Measurements from ENCODE around the gene PARVB. TPM values are rescaled to one million over a fixed set of nuclear protein-coding genes. Genes with fewer than 3 reads are reported as not detected.

The PARVB gene
- total RNA-seq, 2 experiments from 2014 or later: 39.4 to 41.0 TPM

DNA sequence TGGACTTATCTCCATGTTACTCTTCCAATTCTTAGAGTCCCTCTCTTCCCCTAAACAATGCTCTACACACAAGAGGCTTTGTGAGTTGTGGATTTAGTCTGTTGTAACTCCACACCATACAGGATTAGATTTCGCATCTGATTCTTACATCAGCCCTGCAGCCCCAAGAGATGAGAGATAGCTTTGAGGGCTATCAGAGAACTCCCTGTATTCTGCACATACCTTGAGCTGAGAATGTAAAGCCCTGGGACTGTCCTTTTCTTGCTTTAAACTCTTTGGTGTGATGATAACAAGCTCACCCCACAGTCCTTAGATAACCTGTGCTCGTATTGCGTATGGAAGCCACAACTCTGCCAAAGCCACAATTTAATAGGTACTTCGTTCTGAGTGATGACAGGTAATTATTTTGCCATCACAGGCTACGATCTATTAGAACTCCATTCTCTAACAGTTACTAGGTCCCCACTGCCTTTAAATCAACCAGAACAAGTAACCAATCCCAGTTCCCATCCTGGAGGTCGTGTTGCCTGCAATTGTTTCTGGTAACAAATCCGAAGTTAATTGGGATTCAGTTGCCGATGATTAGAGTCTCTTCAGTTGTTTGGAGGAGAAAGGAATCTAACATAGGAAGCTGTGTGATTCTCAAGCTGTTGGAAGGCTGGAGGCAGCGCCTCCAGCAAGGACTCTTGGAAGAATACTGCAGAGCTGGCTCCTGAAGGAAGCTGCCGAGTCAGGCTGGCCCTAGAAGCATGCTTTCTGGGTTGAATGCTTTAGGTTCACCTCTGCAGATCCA is 155.3 kb downstream of the PARVB start:
- Mint-ChIP-seq H3K4me3 (no peak overlapping the region), H3K27me3 (ENCODE audit: low read depth) (peaks cover 10% of the 10 kb centered on the region), H3K4me1 (ENCODE audit: low read depth) (peaks cover 30% of the 10 kb centered on the region), H3K9me3 (ENCODE audit: insufficient read depth) (no peaks in the 10 kb centered on the region), H3K36me3 (ENCODE audit: low read depth) (peaks cover 13% of the 10 kb centered on the region), H3K27ac (no peak overlapping the region)
- DNase-seq (no peak), ATAC-seq (no peak)
- CTCF ChIA-PET: interaction anchor here (0.9 kb wide), 1 partner anchor 94 kb away, joined by 3 read pairs; no protein-coding TSS in a partner anchor
- POLR2A ChIA-PET: interaction anchor here (1.5 to 5.4 kb wide), 2 partner anchors 14 to 21 kb away, joined by 3 to 53 read pairs; no protein-coding TSS in a partner anchor

DNA sequence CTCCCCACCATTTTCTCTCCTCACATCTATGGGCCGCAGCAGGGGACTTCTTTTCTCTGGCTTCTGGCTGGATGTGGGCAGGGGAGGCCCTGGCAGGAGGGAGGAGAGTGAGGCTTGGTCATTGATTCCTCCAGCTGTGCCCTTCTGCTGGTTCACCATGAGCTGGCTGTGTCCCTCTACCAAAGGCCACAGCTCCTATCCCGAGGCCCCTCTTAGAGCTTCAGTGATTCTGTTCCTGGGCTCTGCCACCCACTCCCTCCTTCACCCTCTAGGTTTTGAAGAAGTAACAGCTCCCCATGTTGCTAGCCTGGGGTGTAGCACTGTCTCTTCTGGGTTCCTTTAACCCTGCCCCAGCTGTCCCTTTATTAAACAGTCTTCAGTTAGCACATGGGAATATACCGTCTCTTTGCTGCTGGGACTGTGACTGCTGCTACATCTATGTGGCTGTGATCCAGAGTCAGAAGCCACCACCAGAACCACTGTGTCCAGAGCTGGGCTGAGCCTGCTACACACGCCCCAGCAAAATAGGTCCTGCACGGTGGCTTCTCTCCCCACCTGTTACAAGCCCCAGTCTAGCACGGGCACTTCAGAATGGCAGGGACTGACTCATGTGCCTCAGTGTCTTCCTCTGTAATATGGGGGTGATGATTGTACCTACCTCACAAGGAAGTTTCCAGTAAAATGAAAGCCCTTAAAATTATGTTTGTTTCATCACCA is 156.0 kb downstream of the PARVB start:
- H3K4me3 Mint-ChIP-seq: peak overlapping the region; percentile 95
- peaks cover 19% of the 10 kb centered on the region for H3K36me3 Mint-ChIP-seq (ENCODE audit: low read depth)
- H3K9me3 Mint-ChIP-seq (ENCODE audit: insufficient read depth): no peaks in the 10 kb centered on the region
- peak overlapping the region; percentile 92 for H3K27ac Mint-ChIP-seq
- peaks cover 10% of the 10 kb centered on the region for H3K27me3 Mint-ChIP-seq (ENCODE audit: low read depth)
- DNase-seq (no peak), ATAC-seq (no peak)
- CTCF ChIA-PET: interaction anchor here (0.9 to 2.1 kb wide), 2 partner anchors 94 to 98 kb away, joined by 3 to 11 read pairs; no protein-coding TSS in a partner anchor
- peaks cover 32% of the 10 kb centered on the region for H3K4me1 Mint-ChIP-seq (ENCODE audit: low read depth)
- POLR2A ChIA-PET: interaction anchor here (0.7 to 5.4 kb wide), 7 partner anchors 8 to 484 kb away, joined by 3 to 53 read pairs (median 7); partner anchors contain the start of gene SAMM50

DNA sequence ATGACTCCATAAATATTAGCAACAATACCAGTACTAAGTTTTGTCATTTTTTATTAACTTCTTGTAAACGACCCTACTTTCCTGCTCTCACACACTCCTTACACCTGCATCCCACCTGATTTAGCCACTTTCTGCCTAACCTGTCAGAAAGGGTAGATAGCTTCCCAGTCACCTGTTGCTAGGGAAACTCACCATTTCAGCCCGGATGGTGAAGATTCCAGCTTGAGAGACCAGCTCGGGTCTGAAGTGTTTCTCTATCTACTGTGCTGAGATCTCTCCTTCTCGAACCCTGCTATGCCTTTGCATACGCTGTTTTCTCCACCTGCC is 156.6 kb downstream of the PARVB start, which contains the start of gene PARVG:
Gene PARVG (plus strand): TSS at position 220 of the 327 bp plus-strand sequence. CDS start 2,405 bp downstream, outside the sequence.
- H3K27ac Mint-ChIP-seq: peak within 1 kb of the TSS; percentile 92
- DNase-seq: peak; percentile 72
- H3K27me3 Mint-ChIP-seq (ENCODE audit: low read depth): peaks cover 10% of the 10 kb centered on the region
- ChIA-PET POLR2A (interaction anchor here (0.6 to 5.4 kb wide), 11 partner anchors 8 to 483 kb away, joined by 3 to 53 read pairs (median 4); partner anchors contain the start of gene SAMM50), CTCF (interaction anchor here (0.8 to 2.1 kb wide), 5 partner anchors 11 to 187 kb away, joined by 3 to 11 read pairs (median 5); no protein-coding TSS in a partner anchor)
- peak within 1 kb of the TSS; percentile 95 for H3K4me3 Mint-ChIP-seq
- no peaks in the 10 kb centered on the region for H3K9me3 Mint-ChIP-seq (ENCODE audit: insufficient read depth)
- H3K36me3 Mint-ChIP-seq (ENCODE audit: low read depth): peaks cover 23% of the 10 kb centered on the region
- peaks cover 32% of the 10 kb centered on the region for H3K4me1 Mint-ChIP-seq (ENCODE audit: low read depth)
- peak; percentile 30 for ATAC-seq

DNA sequence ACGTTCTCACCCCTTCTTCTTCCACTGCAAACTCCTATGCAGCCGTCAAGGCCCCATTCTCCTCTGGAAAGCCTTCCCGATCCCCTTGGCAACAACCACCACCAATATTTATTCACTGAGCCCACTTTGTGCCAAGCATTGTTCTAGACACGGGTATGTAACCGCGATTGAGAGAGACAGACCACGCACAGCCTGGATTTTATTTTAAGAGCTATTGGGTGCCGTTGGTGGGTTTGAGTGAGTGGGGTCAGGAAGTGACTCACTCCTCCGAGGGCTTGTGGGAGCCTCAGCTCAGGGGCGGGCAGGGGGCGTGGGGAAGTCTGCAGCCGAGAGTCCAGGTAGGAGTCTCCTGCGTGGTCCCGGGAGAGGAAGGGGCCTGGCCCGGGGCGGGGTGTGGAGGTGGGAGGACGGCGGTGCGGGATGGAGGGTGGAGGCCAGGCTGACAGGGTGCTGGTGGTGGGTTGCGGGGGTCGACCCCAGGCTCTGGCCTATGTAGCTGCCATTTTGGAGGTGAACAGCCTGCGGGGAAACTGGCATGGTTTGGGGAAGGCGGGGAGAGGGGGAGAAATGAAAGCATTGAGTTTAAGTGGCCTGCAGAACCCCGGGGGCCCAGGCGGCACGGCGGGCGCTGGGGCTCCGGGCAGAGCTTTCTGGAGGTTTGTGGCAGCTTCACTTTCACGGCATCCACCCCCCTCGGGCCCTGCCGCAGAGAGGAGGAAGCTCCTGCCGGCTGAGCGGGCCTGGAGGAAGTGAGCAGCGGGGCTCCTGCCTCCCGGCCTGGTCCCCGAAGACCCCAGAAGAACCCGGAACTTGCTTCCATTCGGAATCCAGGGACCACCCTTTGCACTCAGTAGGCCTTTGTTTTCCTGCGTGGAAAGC is 157.2 kb downstream of the PARVB start:
- ATAC-seq (peak; percentile 70), DNase-seq (peak; percentile 81)
- H3K36me3 Mint-ChIP-seq (ENCODE audit: low read depth): peaks cover 25% of the 10 kb centered on the region
- peaks cover 32% of the 10 kb centered on the region for H3K4me1 Mint-ChIP-seq (ENCODE audit: low read depth)
- H3K27me3 Mint-ChIP-seq (ENCODE audit: low read depth): peaks cover 10% of the 10 kb centered on the region
- peak overlapping the region; percentile 92 for H3K27ac Mint-ChIP-seq
- H3K4me3 Mint-ChIP-seq: peak overlapping the region; percentile 95
- no peaks in the 10 kb centered on the region for H3K9me3 Mint-ChIP-seq (ENCODE audit: insufficient read depth)
- ChIA-PET CTCF (interaction anchor here (0.7 to 2.1 kb wide), 6 partner anchors 9 to 188 kb away, joined by 3 to 11 read pairs (median 4); no protein-coding TSS in a partner anchor), POLR2A (interaction anchor here (0.6 to 5.4 kb wide), 16 partner anchors 9 to 1310 kb away, joined by 3 to 53 read pairs (median 3); partner anchors contain the start of gene SAMM50)

DNA sequence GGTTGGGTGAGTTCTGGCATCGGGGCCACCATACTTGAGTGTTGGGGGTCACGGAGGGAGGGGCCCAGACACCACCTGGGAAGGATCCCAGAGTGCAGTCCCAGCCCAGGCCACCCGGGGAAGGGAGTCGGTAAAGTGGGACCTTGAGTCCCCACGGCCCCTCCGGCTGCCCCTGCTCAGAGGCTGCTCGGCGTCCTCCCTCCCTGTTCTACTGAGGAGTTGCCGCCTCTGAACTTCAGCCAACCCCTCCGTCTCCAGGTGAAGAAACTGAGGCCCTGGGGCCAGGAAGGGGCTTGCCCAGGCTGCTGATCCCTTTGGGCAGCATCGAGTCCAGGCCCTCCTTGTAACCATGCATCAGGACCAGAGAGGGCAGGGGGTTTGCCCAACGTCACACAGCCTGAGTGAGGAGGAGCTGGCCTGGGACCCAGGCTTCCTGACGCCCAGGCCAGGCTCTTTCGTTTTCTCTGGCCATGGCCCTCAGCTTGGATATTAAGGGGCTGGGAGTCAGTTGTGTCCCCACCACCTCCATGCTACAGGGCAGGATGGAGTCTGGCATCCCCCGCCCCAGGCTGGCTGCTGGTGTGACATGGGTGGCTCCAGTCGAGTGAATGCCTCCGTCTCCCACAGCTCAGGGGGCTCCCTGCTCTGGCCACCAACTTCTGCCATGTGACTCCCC is 157.9 kb downstream of the PARVB start:
- POLR2A ChIA-PET: interaction anchor here (0.6 to 5.4 kb wide), 10 partner anchors 10 to 1063 kb away, joined by 3 to 53 read pairs (median 4); partner anchors contain the start of gene SAMM50
- peaks cover 34% of the 10 kb centered on the region for H3K4me1 Mint-ChIP-seq (ENCODE audit: low read depth)
- CTCF ChIA-PET: interaction anchor here (1.0 to 2.1 kb wide), 4 partner anchors 96 to 189 kb away, joined by 3 to 11 read pairs (median 5); no protein-coding TSS in a partner anchor
- H3K36me3 Mint-ChIP-seq (ENCODE audit: low read depth): peaks cover 27% of the 10 kb centered on the region
- H3K9me3 Mint-ChIP-seq (ENCODE audit: insufficient read depth): no peaks in the 10 kb centered on the region
- peak overlapping the region; percentile 95 for H3K4me3 Mint-ChIP-seq
- H3K27ac Mint-ChIP-seq: peak overlapping the region; percentile 92
- ATAC-seq (peak; percentile 38), DNase-seq (peak; percentile 48)
- peaks cover 9% of the 10 kb centered on the region for H3K27me3 Mint-ChIP-seq (ENCODE audit: low read depth)

DNA sequence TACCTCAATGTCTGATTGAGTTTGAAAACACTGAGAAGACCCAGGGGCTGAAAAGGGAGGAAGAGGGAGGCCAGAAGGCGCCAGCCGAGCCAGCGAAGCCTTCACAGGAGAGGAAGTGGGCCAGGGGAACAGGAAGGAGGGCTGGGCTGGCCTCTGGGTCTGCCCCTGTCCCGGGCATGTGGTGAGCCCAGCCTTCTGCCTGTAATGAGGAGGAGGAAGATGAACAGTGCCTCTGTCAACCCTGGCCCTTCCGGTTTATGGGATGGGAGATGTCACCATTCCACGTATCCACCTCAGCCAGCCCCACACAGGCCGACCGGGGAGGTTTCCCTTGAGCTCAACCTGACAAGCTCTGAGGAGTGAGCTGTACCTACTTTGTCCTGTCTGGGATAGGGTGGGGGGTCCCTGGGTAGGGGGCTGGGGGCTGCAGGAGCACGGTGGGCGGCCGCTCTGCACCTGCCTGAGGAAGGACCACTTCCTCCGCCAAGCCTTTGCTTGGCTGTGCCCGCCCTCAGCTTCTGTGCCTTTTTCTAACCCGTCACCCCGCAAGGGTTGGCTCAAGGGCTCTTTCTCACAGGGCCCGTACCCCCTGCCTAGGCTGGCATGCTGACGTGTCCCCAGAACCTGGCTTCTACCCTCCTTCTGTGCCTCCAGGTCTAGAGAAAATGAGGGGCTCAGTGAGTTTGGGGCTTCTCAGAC is 158.6 kb downstream of the PARVB start:
- Mint-ChIP-seq H3K36me3 (ENCODE audit: low read depth) (peaks cover 31% of the 10 kb centered on the region), H3K27ac (peak overlapping the region; percentile 92), H3K4me1 (ENCODE audit: low read depth) (peaks cover 38% of the 10 kb centered on the region), H3K27me3 (ENCODE audit: low read depth) (peaks cover 5% of the 10 kb centered on the region), H3K9me3 (ENCODE audit: insufficient read depth) (no peaks in the 10 kb centered on the region), H3K4me3 (peak overlapping the region; percentile 95)
- ATAC-seq (peak; percentile 60), DNase-seq (peak; percentile 78)
- CTCF ChIA-PET: interaction anchor here (1.0 to 1.1 kb wide), 2 partner anchors 97 to 189 kb away, joined by 3 read pairs; no protein-coding TSS in a partner anchor
- POLR2A ChIA-PET: interaction anchor here (0.6 to 5.4 kb wide), 6 partner anchors 10 to 228 kb away, joined by 3 to 53 read pairs (median 7); partner anchors contain the start of gene SAMM50

DNA sequence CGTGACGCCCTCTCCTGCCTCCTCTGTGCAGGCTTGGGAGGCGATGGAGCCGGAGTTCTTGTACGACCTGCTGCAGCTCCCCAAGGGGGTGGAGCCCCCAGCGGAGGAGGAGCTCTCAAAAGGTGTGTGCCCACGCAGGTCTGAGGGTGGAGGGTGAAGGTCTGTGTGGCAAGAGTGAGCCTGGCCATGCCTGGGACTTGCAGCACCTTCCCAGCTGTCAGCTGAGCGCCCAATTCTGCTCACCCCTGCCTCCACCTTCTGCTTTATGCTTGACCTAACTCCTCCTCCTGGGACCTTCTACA is 159.1 kb downstream of the PARVB start:
- ChIA-PET POLR2A (interaction anchor here (0.6 to 5.4 kb wide), 5 partner anchors 10 to 228 kb away, joined by 3 to 53 read pairs (median 5); partner anchors contain the start of gene SAMM50), CTCF (interaction anchor here (1.0 to 1.1 kb wide), 2 partner anchors 97 to 190 kb away, joined by 3 read pairs; no protein-coding TSS in a partner anchor)
- peak overlapping the region; percentile 92 for H3K27ac Mint-ChIP-seq
- no peak for ATAC-seq
- H3K4me3 Mint-ChIP-seq: peak overlapping the region; percentile 95
- no peaks in the 10 kb centered on the region for H3K9me3 Mint-ChIP-seq (ENCODE audit: insufficient read depth)
- peaks cover 5% of the 10 kb centered on the region for H3K27me3 Mint-ChIP-seq (ENCODE audit: low read depth)
- peak; percentile 31 for DNase-seq
- H3K4me1 Mint-ChIP-seq (ENCODE audit: low read depth): peaks cover 38% of the 10 kb centered on the region
- H3K36me3 Mint-ChIP-seq (ENCODE audit: low read depth): peaks cover 31% of the 10 kb centered on the region

DNA sequence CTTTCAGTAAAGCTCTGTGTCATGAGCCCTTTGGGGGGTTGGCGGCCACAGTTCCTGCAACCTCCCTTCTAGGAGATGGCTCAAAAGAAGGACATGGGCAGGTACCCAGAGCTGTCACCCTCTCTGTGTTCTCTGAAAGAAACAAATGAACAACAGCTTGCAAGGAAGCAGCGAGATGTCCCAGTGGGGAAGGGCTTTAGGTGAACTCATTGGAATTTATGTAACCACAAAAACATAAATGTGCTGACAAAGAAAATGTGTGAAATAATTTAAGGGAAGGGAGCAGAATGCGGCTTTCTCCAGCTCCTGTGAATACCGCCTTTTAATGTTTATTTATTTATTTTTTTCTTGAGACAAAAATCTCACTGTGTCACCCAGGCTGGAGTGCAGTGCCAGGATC is 159.9 kb downstream of the PARVB start:
- Mint-ChIP-seq H3K27me3 (ENCODE audit: low read depth) (peaks cover 5% of the 10 kb centered on the region), H3K27ac (no peak overlapping the region), H3K9me3 (ENCODE audit: insufficient read depth) (no peaks in the 10 kb centered on the region), H3K4me3 (no peak overlapping the region), H3K36me3 (ENCODE audit: low read depth) (peaks cover 31% of the 10 kb centered on the region), H3K4me1 (ENCODE audit: low read depth) (peaks cover 38% of the 10 kb centered on the region)
- CTCF ChIA-PET: interaction anchor here (1.0 kb wide), 1 partner anchor 102 kb away, joined by 5 read pairs; no protein-coding TSS in a partner anchor
- ATAC-seq (no peak), DNase-seq (no peak)
- POLR2A ChIA-PET: interaction anchor here (5.4 kb wide), 1 partner anchor 9 kb away, joined by 53 read pairs; no protein-coding TSS in a partner anchor

DNA sequence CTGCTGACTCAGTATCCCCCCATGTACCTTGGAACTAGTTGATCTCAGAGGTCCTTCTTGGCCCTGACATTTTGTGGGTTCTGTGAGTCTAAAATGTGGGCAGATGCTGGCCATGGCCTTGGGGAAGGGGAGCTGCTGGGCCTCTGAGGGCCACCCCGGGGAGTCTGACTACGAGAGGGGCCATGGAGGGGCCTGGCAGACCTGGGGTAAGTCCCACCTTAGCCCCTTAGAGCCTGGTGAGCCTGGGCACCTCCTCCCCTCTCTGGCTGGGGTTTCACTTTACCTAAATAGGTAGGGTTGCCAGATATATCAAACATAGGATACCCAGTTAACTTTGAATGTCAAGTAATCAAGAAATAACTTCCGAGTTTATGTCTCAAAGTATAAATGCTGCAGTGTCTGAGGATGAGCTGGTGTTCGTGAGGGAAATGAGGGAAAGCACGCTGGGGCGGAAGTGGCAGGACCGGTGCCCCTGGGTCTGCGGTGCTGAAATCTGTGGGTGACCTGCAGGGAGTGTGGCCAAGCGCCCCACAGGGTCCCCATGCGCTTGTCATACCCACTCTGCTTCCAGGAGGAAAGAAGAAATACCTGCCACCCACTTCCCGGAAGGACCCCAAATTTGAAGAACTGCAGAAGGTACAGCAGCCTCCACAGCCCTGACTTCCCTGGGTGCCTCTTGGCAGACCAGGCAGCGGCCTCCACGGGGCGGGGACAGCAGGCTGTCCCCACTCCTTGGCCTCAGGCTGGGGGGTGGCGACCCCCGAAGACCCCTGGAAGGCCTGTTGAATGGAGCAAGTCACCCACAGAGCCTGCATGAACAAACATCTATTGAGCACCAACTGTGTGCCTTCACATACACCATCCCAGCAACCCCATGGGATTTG is 161.4 kb downstream of the PARVB start:
- Mint-ChIP-seq H3K27ac (no peak overlapping the region), H3K9me3 (ENCODE audit: insufficient read depth) (no peaks in the 10 kb centered on the region), H3K36me3 (ENCODE audit: low read depth) (peaks cover 34% of the 10 kb centered on the region), H3K27me3 (ENCODE audit: low read depth) (no peaks in the 10 kb centered on the region), H3K4me1 (ENCODE audit: low read depth) (peaks cover 35% of the 10 kb centered on the region), H3K4me3 (no peak overlapping the region)
- ChIA-PET POLR2A (interaction anchor here (1.0 kb wide), 1 partner anchor 10 kb away, joined by 3 read pairs; no protein-coding TSS in a partner anchor), CTCF (no interaction called here)
- DNase-seq (no peak), ATAC-seq (no peak)
